Muscle layer of colon (tissue), 2 donors: ENCODE measurements around the gene FGF2.
"Not testable (repeated sequence)": the region's sequence is repeated elsewhere in the genome, so short reads cannot be mapped to it uniquely, and the experiment has no call there.

ENCODE experiments used
- H3K27ac ChIP-seq: one replicate; pipeline ENCODE4 v1.7.0; 2013; ENCODE audit warnings: low read depth, mild to moderate bottlenecking, low read length, moderate library complexity
- H3K27me3 ChIP-seq, 2 donors: one replicate each; pipeline ENCODE4 v1.7.0; 2013; ENCODE audit warnings: low read length in 2 of 2, mild to moderate bottlenecking in 2 of 2; ENCODE audit not compliant: insufficient read depth in 2 of 2, control insufficient read depth in 1 of 2
- H3K36me3 ChIP-seq: one replicate; pipeline ENCODE4 v1.7.0; 2013; ENCODE audit warnings: mild to moderate bottlenecking, low read length; ENCODE audit not compliant: insufficient read depth
- H3K4me1 ChIP-seq: one replicate; pipeline ENCODE4 v1.7.0; 2013; ENCODE audit warnings: mild to moderate bottlenecking, low read length; ENCODE audit not compliant: insufficient read depth
- H3K4me3 ChIP-seq, 2 donors: one replicate each; pipeline ENCODE4 v1.7.0; 2013; ENCODE audit warnings: low read length in 2 of 2, low read depth in 1 of 2, mild to moderate bottlenecking in 1 of 2, moderate library complexity in 1 of 2
- H3K9ac ChIP-seq: one replicate; pipeline ENCODE4 v1.7.0; 2013; ENCODE audit warnings: low read length
- H3K9me3 ChIP-seq: one replicate; pipeline ENCODE4 v1.7.0; 2013; ENCODE audit warnings: mild to moderate bottlenecking, low read length
- donor health status: abdominal sarcoma.
- donor health status: Adenocarcinoma of cecum.

The FGF2 gene

GRCh38 chr4:122851568-122851967 is 24.9 kb downstream of the FGF2 start:
- no peaks in the 10 kb centered on the region for H3K36me3 ChIP-seq
- H3K4me1 ChIP-seq: peaks cover 71% of the 10 kb centered on the region
- no peaks in the 10 kb centered on the region for H3K9me3 ChIP-seq
- H3K9ac ChIP-seq: no peak overlapping the region
- H3K4me3 ChIP-seq: no peak overlapping the region
- H3K27ac ChIP-seq: no peak overlapping the region
- H3K27me3 ChIP-seq: no peaks in the 10 kb centered on the region

- H3K27me3 ChIP-seq: no peaks in the 10 kb centered on the region
- H3K4me1 ChIP-seq: peaks cover 69% of the 10 kb centered on the region
- no peaks in the 10 kb centered on the region for H3K36me3 ChIP-seq
- peak overlapping the region; percentile 35 for H3K9ac ChIP-seq
- peak overlapping the region; percentile 92 for H3K27ac ChIP-seq
- H3K4me3 ChIP-seq: peak overlapping the region in 1 of 2 donors; percentile 43
- no peaks in the 10 kb centered on the region for H3K9me3 ChIP-seq
Observed at GRCh38 chr4:122854447-122855352, 28.1 kb downstream of the FGF2 start.

- no peaks in the 10 kb centered on the region for H3K9me3 ChIP-seq
- peaks cover 69% of the 10 kb centered on the region for H3K4me1 ChIP-seq
- H3K4me3 ChIP-seq: no peak overlapping the region
- H3K9ac ChIP-seq: no peak overlapping the region
- H3K36me3 ChIP-seq: no peaks in the 10 kb centered on the region
- H3K27ac ChIP-seq: peak overlapping the region; percentile 92
- no peaks in the 10 kb centered on the region for H3K27me3 ChIP-seq
Observed at GRCh38 chr4:122855353-122855890, 28.8 kb downstream of the FGF2 start.

GRCh38 chr4:122857160-122857559 is 30.5 kb downstream of the FGF2 start:
- Histone ChIP-seq H3K36me3 (no peaks in the 10 kb centered on the region), H3K9me3 (no peaks in the 10 kb centered on the region), H3K9ac (no peak overlapping the region), H3K27me3 (no peaks in the 10 kb centered on the region), H3K4me1 (peaks cover 68% of the 10 kb centered on the region), H3K27ac (peak overlapping the region; percentile 43), H3K4me3 (no peak overlapping the region)

GRCh38 chr4:122858705-122859104 is 32.1 kb downstream of the FGF2 start:
- H3K9me3 ChIP-seq: no peaks in the 10 kb centered on the region
- no peak overlapping the region for H3K9ac ChIP-seq
- no peak overlapping the region for H3K4me3 ChIP-seq
- H3K27me3 ChIP-seq: no peaks in the 10 kb centered on the region
- no peak overlapping the region for H3K27ac ChIP-seq
- peaks cover 63% of the 10 kb centered on the region for H3K4me1 ChIP-seq
- H3K36me3 ChIP-seq: no peaks in the 10 kb centered on the region

- Histone ChIP-seq H3K9me3 (no peaks in the 10 kb centered on the region), H3K4me3 (no peak overlapping the region), H3K27me3 (no peaks in the 10 kb centered on the region), H3K9ac (no peak overlapping the region), H3K4me1 (peaks cover 50% of the 10 kb centered on the region), H3K27ac (no peak overlapping the region), H3K36me3 (no peaks in the 10 kb centered on the region)
Observed at GRCh38 chr4:122861172-122861943, 34.7 kb downstream of the FGF2 start.

- no peaks in the 10 kb centered on the region for H3K9me3 ChIP-seq
- H3K27me3 ChIP-seq: no peaks in the 10 kb centered on the region
- H3K4me1 ChIP-seq: peaks cover 34% of the 10 kb centered on the region
- H3K27ac ChIP-seq: no peak overlapping the region
- H3K4me3 ChIP-seq: no peak overlapping the region
- no peak overlapping the region for H3K9ac ChIP-seq
- H3K36me3 ChIP-seq: no peaks in the 10 kb centered on the region
Observed at GRCh38 chr4:122863639-122864038, 37.0 kb downstream of the FGF2 start.

GRCh38 chr4:122865425-122865824 is 38.8 kb downstream of the FGF2 start:
- no peaks in the 10 kb centered on the region for H3K36me3 ChIP-seq
- H3K4me1 ChIP-seq: peaks cover 26% of the 10 kb centered on the region
- no peak overlapping the region for H3K4me3 ChIP-seq
- H3K9ac ChIP-seq: no peak overlapping the region
- H3K27ac ChIP-seq: no peak overlapping the region
- H3K27me3 ChIP-seq: no peaks in the 10 kb centered on the region
- H3K9me3 ChIP-seq: no peaks in the 10 kb centered on the region

- H3K9me3 ChIP-seq, H3K4me3 ChIP-seq, H3K9ac ChIP-seq, H3K36me3 ChIP-seq, H3K27ac ChIP-seq, H3K27me3 ChIP-seq: not testable (repeated sequence)
- peaks cover 15% of the 10 kb centered on the region for H3K4me1 ChIP-seq
Observed at GRCh38 chr4:122868235-122868634, 41.6 kb downstream of the FGF2 start.

GRCh38 chr4:122873146-122873545 is 46.5 kb downstream of the FGF2 start:
- Histone ChIP-seq H3K27ac (no peak overlapping the region), H3K27me3 (no peaks in the 10 kb centered on the region), H3K9me3 (no peaks in the 10 kb centered on the region), H3K9ac (no peak overlapping the region), H3K4me1 (peaks cover 4% of the 10 kb centered on the region), H3K4me3 (no peak overlapping the region), H3K36me3 (peaks cover 6% of the 10 kb centered on the region)

- Histone ChIP-seq H3K4me3 (no peak overlapping the region), H3K9me3 (no peaks in the 10 kb centered on the region), H3K4me1 (peaks cover 4% of the 10 kb centered on the region), H3K27me3 (no peaks in the 10 kb centered on the region), H3K9ac (no peak overlapping the region), H3K27ac (no peak overlapping the region), H3K36me3 (peaks cover 6% of the 10 kb centered on the region)
Observed at GRCh38 chr4:122873821-122874593, 47.4 kb downstream of the FGF2 start.
